ENCODE data around the gene B4GALT6. TPM values are rescaled to one million over a fixed set of nuclear protein-coding genes. Genes with fewer than 3 reads are reported as not detected.

Gene B4GALT6
- total RNA-seq, 1 donor from 2014 or later, result 12.2 TPM

DNA sequence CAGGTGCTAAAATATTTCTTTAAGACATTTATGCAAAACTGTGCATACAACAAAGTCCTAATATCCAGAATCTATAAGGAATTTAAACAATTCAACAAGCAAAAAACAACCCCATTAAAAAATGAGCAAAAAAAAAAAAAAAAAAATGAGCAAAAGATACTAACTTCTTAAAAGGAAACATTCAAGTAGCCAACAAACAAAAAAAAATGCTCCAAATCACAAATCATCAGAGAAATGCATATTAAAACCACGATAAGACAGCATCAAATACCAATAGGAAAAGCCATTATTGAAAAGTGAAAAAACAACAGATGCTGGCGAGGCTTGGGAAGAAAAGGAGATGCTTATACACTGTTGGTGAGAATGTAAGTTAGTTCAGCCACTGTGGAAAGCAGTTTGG lies 34.9 kb downstream of the B4GALT6 start:
- Mint-ChIP-seq H3K4me1 (ENCODE audit: low read depth) (peaks cover 30% of the 10 kb centered on the region), H3K27ac (ENCODE audit: unreplicated experiment) (peak overlapping the region; percentile 71), H3K27me3 (ENCODE audit: low read depth) (no peaks in the 10 kb centered on the region), H3K36me3 (ENCODE audit: low read depth) (no peaks in the 10 kb centered on the region), H3K9me3 (ENCODE audit: low read depth) (no peaks in the 10 kb centered on the region), H3K4me3 (ENCODE audit: unreplicated experiment) (no peak overlapping the region)
- TF ChIP-seq CTCF (IDR thresholded peaks at IDR 0.05), result no peak
- DNase-seq (ENCODE audit: low spot score), result no peak

- TF ChIP-seq CTCF (IDR thresholded peaks at IDR 0.05), result no peak
- Mint-ChIP-seq H3K27me3 (ENCODE audit: low read depth) (no peaks in the 10 kb centered on the region), H3K36me3 (ENCODE audit: low read depth) (no peaks in the 10 kb centered on the region), H3K4me1 (ENCODE audit: low read depth) (peaks cover 30% of the 10 kb centered on the region), H3K4me3 (ENCODE audit: unreplicated experiment) (no peak overlapping the region), H3K27ac (ENCODE audit: unreplicated experiment) (peak overlapping the region; percentile 71), H3K9me3 (ENCODE audit: low read depth) (no peaks in the 10 kb centered on the region)
- DNase-seq (ENCODE audit: low spot score), result no peak
Measured at GRCh38 chr18:31648966-31649429, 35.4 kb downstream of the B4GALT6 start.

- no peak overlapping the region for H3K4me3 Mint-ChIP-seq (ENCODE audit: unreplicated experiment)
- no peak for TF ChIP-seq CTCF (IDR thresholded peaks at IDR 0.05)
- H3K4me1 Mint-ChIP-seq (ENCODE audit: low read depth), result peaks cover 32% of the 10 kb centered on the region
- H3K9me3 Mint-ChIP-seq (ENCODE audit: low read depth), result no peaks in the 10 kb centered on the region
- no peak for DNase-seq (ENCODE audit: low spot score)
- no peaks in the 10 kb centered on the region for H3K36me3 Mint-ChIP-seq (ENCODE audit: low read depth)
- H3K27ac Mint-ChIP-seq (ENCODE audit: unreplicated experiment), result no peak overlapping the region
- H3K27me3 Mint-ChIP-seq (ENCODE audit: low read depth), result no peaks in the 10 kb centered on the region
Measured at GRCh38 chr18:31648458-31648857, 35.9 kb downstream of the B4GALT6 start.

- Mint-ChIP-seq H3K9me3 (ENCODE audit: low read depth) (no peaks in the 10 kb centered on the region), H3K36me3 (ENCODE audit: low read depth) (no peaks in the 10 kb centered on the region), H3K27ac (ENCODE audit: unreplicated experiment) (no peak overlapping the region), H3K4me1 (ENCODE audit: low read depth) (peaks cover 41% of the 10 kb centered on the region), H3K4me3 (ENCODE audit: unreplicated experiment) (no peak overlapping the region), H3K27me3 (ENCODE audit: low read depth) (no peaks in the 10 kb centered on the region)
- no peak for DNase-seq (ENCODE audit: low spot score)
- TF ChIP-seq CTCF (IDR thresholded peaks at IDR 0.05), result no peak
Measured at GRCh38 chr18:31647127-31647753, 37.1 kb downstream of the B4GALT6 start.

GRCh38 chr18:31646332-31647126 lies 37.9 kb downstream of the B4GALT6 start:
- no peak for TF ChIP-seq CTCF (IDR thresholded peaks at IDR 0.05)
- H3K27ac Mint-ChIP-seq (ENCODE audit: unreplicated experiment), result no peak overlapping the region
- H3K4me3 Mint-ChIP-seq (ENCODE audit: unreplicated experiment), result no peak overlapping the region
- H3K27me3 Mint-ChIP-seq (ENCODE audit: low read depth), result no peaks in the 10 kb centered on the region
- peaks cover 41% of the 10 kb centered on the region for H3K4me1 Mint-ChIP-seq (ENCODE audit: low read depth)
- no peak for DNase-seq (ENCODE audit: low spot score)
- no peaks in the 10 kb centered on the region for H3K9me3 Mint-ChIP-seq (ENCODE audit: low read depth)
- H3K36me3 Mint-ChIP-seq (ENCODE audit: low read depth), result no peaks in the 10 kb centered on the region
